Thoracic aorta (tissue), 2 donors: ENCODE results near the gene FBXO24. TPM values are rescaled to one million over a fixed set of nuclear protein-coding genes. Genes with fewer than 3 reads are reported as not detected.

Source experiments
- ATAC-seq: fragments of 150-250 bp; one replicate; pipeline ENCODE4 v1.8.0; 2017; ENCODE audit warnings: low read depth; ENCODE audit not compliant: insufficient number of reproducible peaks, low FRiP score
- DNase-seq: peaks from one replicate; pipeline ENCODE4 v3.0.0-alpha.2; 2020; ENCODE audit warnings: low spot score
- H3K27ac ChIP-seq, 2 donors: fragments of 200-600 bp; sonication (generic); 1 replicate in 1 of 2; 2 replicates in 1 of 2; pipeline ENCODE4 v1.5.1; 2016; ENCODE audit warnings: mild to moderate bottlenecking in 2 of 2, moderate library complexity in 2 of 2
- H3K27me3 ChIP-seq: fragments of 200-600 bp; sonication (generic); replicated peaks from 2 replicates; pipeline ENCODE4 v1.6.0; 2016; ENCODE audit warnings: mild to moderate bottlenecking; ENCODE audit not compliant: insufficient read depth
- H3K36me3 ChIP-seq: fragments of 200-600 bp; sonication (generic); one replicate; pipeline ENCODE4 v1.5.1; 2016
- H3K4me1 ChIP-seq, 2 donors: fragments of 200-600 bp; sonication (generic); 1 replicate in 1 of 2; 2 replicates in 1 of 2; pipeline versions ENCODE4 v1.5.1 to v1.6.0; 2016; ENCODE audit warnings: low read depth in 2 of 2, mild to moderate bottlenecking in 1 of 2; ENCODE audit not compliant: control insufficient read depth in 1 of 2
- H3K4me3 ChIP-seq: fragments of 200-600 bp; sonication (generic); 2 replicates; pipeline ENCODE4 v1.5.1; 2016; ENCODE audit warnings: mild to moderate bottlenecking
- H3K9me3 ChIP-seq: fragments of 200-600 bp; sonication (generic); 2 replicates; pipeline ENCODE4 v1.5.1; 2016
- CTCF ChIP-seq: fragments of 200-600 bp; sonication (generic); IDR thresholded peaks from one replicate; pipeline ENCODE4 v1.5.1; 2019; ENCODE audit warnings: antibody characterized with exemption
- total RNA-seq, 2 donors: library from RNA; depleted of rRNA; stranded (reverse); fragments of >200 nt; gene quantifications; one replicate each; pipeline versions ENCODE4 v1.1.0 to v1.2.3, GENCODE V29; 2016

The FBXO24 gene
- total RNA-seq, 2 donors from 2014 or later: not detected

- TF ChIP-seq CTCF: no peak
- ATAC-seq (no peak), DNase-seq (no peak)
- Histone ChIP-seq H3K4me1 (peaks cover 8 to 14% of the 10 kb centered on the region in 2 donors), H3K27ac (no peak overlapping the region), H3K36me3 (peaks cover 36% of the 10 kb centered on the region), H3K9me3 (no peaks in the 10 kb centered on the region), H3K27me3 (no peaks in the 10 kb centered on the region), H3K4me3 (no peak overlapping the region)
Observed at GRCh38 chr7:100572949-100573675, 13.0 kb upstream of the FBXO24 start.

GRCh38 chr7:100573691-100574361 lies 12.3 kb upstream of the FBXO24 start, which contains the start of gene SAP25:
Gene SAP25 (minus strand): TSS chr7:100573900. CDS start chr7:100573742, 158 bp downstream.
- peaks cover 43% of the 10 kb centered on the region for H3K36me3 ChIP-seq

GRCh38 chr7:100574362-100575205 lies 11.5 kb upstream of the FBXO24 start:
- DNase-seq: no peak
- no peak overlapping the region for H3K27ac ChIP-seq
- H3K4me3 ChIP-seq: no peak overlapping the region
- no peak for TF ChIP-seq CTCF
- H3K36me3 ChIP-seq: peaks cover 48% of the 10 kb centered on the region
- H3K4me1 ChIP-seq: peaks cover 8 to 10% of the 10 kb centered on the region in 2 donors
- no peaks in the 10 kb centered on the region for H3K27me3 ChIP-seq
- no peak for ATAC-seq
- H3K9me3 ChIP-seq: no peaks in the 10 kb centered on the region

More at GRCh38 chr7:100573691-100574361, 12.3 kb upstream of the FBXO24 start, which contains the start of gene SAP25:
- Histone ChIP-seq H3K9me3 (no peaks in the 10 kb centered on the region), H3K4me3 (no peak within 1 kb of the TSS), H3K4me1 (peaks cover 8 to 14% of the 10 kb centered on the region in 2 donors), H3K27ac (no peak within 1 kb of the TSS), H3K27me3 (no peaks in the 10 kb centered on the region)
- ATAC-seq (no peak), DNase-seq (no peak)
- no peak for TF ChIP-seq CTCF

GRCh38 chr7:100575206-100575631 lies 10.9 kb upstream of the FBXO24 start:
- ATAC-seq: no peak
- peaks cover 53% of the 10 kb centered on the region for H3K36me3 ChIP-seq

More at GRCh38 chr7:100575206-100575631, 10.9 kb upstream of the FBXO24 start:
- Histone ChIP-seq H3K27ac (no peak overlapping the region), H3K4me1 (peaks cover 1 to 4% of the 10 kb centered on the region in 2 donors), H3K9me3 (no peaks in the 10 kb centered on the region), H3K27me3 (no peaks in the 10 kb centered on the region), H3K4me3 (no peak overlapping the region)
- no peak for TF ChIP-seq CTCF
- DNase-seq: no peak
